Neuron (in vitro differentiated cells): Measurements from ENCODE around the gene HMGCLL1.

Source experiments
- H2AFZ ChIP-seq: one replicate; pipeline ENCODE4 v1.6.1; 2013; ENCODE audit warnings: low read depth, mild to moderate bottlenecking, inconsistent platforms, low read length, moderate library complexity
- H3K27me3 ChIP-seq: one replicate; pipeline ENCODE4 v1.6.1; 2013; ENCODE audit warnings: low read length; ENCODE audit not compliant: insufficient read depth
- H3K36me3 ChIP-seq: one replicate; pipeline ENCODE4 v1.6.1; 2013; ENCODE audit warnings: low read length; ENCODE audit not compliant: insufficient read depth
- H3K4me1 ChIP-seq: one replicate; pipeline ENCODE4 v1.6.1; 2013; ENCODE audit warnings: low read length; ENCODE audit not compliant: insufficient read depth
- H3K4me3 ChIP-seq: 2 replicates; pipeline ENCODE4 v1.5.1; 2013; ENCODE audit warnings: mild to moderate bottlenecking, low read length, moderate library complexity
- H3K9me3 ChIP-seq: one replicate; pipeline ENCODE4 v1.6.1; 2013; ENCODE audit warnings: low read length

The HMGCLL1 gene

GRCh38 chr6:55516736-55517135 lies 62.3 kb downstream of the HMGCLL1 start:
- Histone ChIP-seq H2AFZ (no peak overlapping the region), H3K4me3 (no peak overlapping the region), H3K27me3 (no peaks in the 10 kb centered on the region), H3K4me1 (no peaks in the 10 kb centered on the region), H3K36me3 (no peaks in the 10 kb centered on the region), H3K9me3 (no peaks in the 10 kb centered on the region)

- Histone ChIP-seq H3K4me1 (no peaks in the 10 kb centered on the region), H3K4me3 (no peak overlapping the region), H3K36me3 (no peaks in the 10 kb centered on the region), H3K27me3 (no peaks in the 10 kb centered on the region), H3K9me3 (no peaks in the 10 kb centered on the region), H2AFZ (no peak overlapping the region)
Observed at GRCh38 chr6:55512904-55513303, 66.1 kb downstream of the HMGCLL1 start.

DNA sequence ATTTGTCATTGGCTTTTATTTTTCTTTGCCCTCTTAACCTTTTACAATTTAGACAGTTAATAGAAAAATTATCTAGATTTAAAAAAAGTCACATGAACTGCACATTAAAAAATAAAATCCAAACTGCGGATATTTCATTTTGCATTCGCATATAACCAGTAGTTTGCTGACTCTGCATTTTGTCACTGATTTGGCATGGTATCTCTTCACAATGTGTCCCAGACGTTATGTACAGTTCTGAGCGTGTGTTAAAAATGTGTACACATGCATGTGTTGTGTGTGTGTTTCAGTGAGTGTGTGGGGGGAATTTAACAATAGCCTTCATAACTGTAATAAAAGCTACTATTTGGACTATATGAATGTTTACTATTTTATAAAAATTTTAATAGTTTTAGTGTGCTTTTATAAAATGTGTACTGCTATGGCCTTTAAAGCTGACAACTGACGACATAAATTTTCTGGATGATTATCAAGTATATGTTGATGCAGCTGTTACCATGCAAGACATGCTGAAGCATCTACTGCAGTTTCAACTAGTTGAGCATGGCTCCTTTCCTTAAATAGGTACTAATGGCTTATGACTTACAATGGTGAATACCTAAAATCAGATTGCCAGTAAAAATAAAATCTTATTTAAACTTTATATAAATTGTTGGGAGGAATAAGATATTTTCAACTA lies 67.7 kb downstream of the HMGCLL1 start:
- Histone ChIP-seq H3K9me3 (no peaks in the 10 kb centered on the region), H3K36me3 (no peaks in the 10 kb centered on the region), H3K4me1 (no peaks in the 10 kb centered on the region), H3K27me3 (no peaks in the 10 kb centered on the region), H2AFZ (no peak overlapping the region), H3K4me3 (no peak overlapping the region)

DNA sequence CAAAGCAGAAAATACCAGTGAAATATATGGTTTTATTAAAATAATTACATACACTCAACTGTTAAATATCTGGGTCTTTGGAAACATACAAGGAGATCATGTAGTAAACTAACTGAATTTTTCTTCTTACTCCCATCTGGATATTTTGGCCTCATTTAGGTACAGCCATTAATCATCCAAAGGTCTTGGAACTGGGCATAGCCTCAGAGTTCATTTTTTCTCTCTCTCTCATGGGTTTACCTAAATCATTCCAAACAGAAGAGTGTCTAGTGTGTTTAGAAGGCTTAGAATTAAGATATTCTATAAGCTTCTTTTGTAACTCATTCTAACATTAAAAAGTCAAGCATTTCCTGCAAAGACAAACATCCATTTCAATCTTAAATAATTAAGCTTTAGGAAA lies 79.4 kb downstream of the HMGCLL1 start:
- no peaks in the 10 kb centered on the region for H3K27me3 ChIP-seq
- H3K4me1 ChIP-seq = no peaks in the 10 kb centered on the region
- no peaks in the 10 kb centered on the region for H3K36me3 ChIP-seq
- H2AFZ ChIP-seq = no peak overlapping the region
- H3K9me3 ChIP-seq = no peaks in the 10 kb centered on the region
- no peak overlapping the region for H3K4me3 ChIP-seq

DNA sequence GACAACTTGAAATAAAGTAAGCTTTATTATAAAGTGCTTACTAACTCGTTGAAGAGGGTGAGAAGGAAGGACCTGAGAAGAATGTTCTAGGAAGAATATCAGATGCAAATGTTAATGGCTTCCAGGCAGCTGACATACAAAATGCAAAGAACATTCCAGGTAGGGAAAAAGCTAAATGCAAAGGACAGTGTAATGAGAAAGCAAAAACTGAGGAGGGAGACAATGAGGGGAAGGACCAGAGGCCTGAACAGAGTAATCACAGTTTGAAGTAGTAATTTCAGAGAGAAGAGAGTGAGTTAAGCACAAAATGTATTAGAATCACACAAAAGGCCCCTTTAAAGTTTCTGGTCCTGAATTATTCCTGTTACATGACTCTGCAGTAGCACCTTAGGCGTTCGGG lies 81.3 kb downstream of the HMGCLL1 start:
- H3K9me3 ChIP-seq = no peaks in the 10 kb centered on the region
- H3K27me3 ChIP-seq = no peaks in the 10 kb centered on the region
- H3K4me3 ChIP-seq = no peak overlapping the region
- H2AFZ ChIP-seq = no peak overlapping the region
- H3K36me3 ChIP-seq = no peaks in the 10 kb centered on the region
- H3K4me1 ChIP-seq = no peaks in the 10 kb centered on the region

GRCh38 chr6:55496201-55496600 lies 82.8 kb downstream of the HMGCLL1 start:
- Histone ChIP-seq H3K9me3 (no peaks in the 10 kb centered on the region), H3K36me3 (no peaks in the 10 kb centered on the region), H3K27me3 (no peaks in the 10 kb centered on the region), H3K4me3 (no peak overlapping the region), H3K4me1 (no peaks in the 10 kb centered on the region), H2AFZ (no peak overlapping the region)

DNA sequence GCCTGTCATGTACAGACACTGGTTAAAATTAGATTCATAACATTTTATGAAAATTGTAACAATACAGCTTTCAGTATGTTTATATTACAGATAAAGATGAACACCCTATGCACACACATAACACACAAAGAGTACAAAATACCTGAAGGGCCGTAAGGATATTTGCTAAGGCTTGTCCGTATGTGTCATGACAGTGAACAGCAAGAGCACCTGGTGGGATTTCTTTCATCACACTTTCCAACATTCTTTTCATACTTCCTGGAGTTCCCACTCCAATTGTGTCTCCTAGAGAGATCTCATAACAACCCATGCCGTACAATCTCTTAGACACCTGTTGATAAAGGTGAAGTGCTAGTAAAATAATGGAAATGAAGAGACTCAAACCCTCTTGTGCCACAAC lies 83.7 kb downstream of the HMGCLL1 start:
- H3K4me1 ChIP-seq = no peaks in the 10 kb centered on the region
- no peaks in the 10 kb centered on the region for H3K36me3 ChIP-seq
- H3K4me3 ChIP-seq = no peak overlapping the region
- H3K9me3 ChIP-seq = no peaks in the 10 kb centered on the region
- H2AFZ ChIP-seq = no peak overlapping the region
- H3K27me3 ChIP-seq = no peaks in the 10 kb centered on the region

DNA sequence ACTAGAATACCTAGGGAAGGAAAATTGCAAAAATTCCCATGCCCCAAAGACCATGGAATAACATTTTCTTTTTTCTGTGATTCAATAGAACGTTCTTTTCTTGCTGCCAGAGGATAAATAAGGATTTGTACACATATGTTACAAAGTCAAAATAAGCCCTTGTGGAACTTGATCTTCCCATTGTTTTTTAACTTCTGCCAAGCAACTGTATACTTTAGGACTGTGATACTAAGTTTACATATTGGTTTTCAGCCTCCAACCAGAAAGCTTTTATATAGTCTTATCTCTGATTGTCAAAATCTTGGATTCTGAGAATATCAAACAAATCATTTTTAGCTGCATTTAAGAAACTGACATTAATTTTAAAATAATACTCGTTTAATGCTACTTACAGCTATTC lies 84.6 kb downstream of the HMGCLL1 start:
- Histone ChIP-seq H3K36me3 (no peaks in the 10 kb centered on the region), H3K4me3 (no peak overlapping the region), H3K9me3 (no peaks in the 10 kb centered on the region), H3K27me3 (no peaks in the 10 kb centered on the region), H2AFZ (no peak overlapping the region), H3K4me1 (no peaks in the 10 kb centered on the region)

DNA sequence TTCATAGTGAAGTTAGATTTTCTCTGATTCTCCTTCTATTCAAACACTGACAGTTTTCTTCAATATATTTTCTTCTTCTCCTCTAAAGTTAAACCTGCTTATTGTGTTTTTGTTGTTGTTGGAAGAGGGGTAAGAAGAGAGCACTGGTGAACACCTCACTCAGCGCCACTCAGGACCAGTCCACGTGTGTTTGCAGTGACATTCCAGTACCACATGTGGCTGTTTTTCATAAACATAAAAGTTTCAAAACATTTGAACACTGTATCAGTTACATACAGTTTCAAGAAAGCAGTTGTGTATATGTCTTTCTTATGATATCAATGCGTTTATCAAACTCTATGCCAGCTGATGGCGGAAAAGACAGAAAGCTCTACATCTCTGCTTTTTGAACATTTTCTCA lies 86.7 kb downstream of the HMGCLL1 start:
- no peaks in the 10 kb centered on the region for H3K27me3 ChIP-seq

DNA sequence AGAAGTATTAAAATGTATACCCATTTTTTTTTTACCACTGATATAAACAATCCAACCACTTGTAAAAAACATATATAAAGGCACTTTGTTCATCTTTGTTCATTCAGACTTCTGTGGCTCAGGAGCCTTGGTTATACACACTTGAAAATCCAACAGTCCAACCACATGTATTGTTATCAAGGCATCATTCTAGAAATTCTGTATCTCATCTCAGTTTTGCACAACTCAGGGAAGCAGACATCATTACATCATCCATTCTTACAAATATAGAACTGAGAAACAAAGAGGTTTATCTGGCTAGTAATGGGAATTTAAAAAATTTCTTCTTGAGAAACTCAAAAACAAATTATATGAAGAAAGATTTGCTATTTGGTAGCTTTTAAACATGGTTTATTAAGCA lies 88.1 kb downstream of the HMGCLL1 start:
- H3K9me3 ChIP-seq = no peaks in the 10 kb centered on the region
- no peak overlapping the region for H2AFZ ChIP-seq
- H3K4me3 ChIP-seq = no peak overlapping the region

More for the DNA sequence above, 86.7 kb downstream of the HMGCLL1 start:
- Histone ChIP-seq H3K4me3 (no peak overlapping the region), H3K4me1 (no peaks in the 10 kb centered on the region), H3K9me3 (no peaks in the 10 kb centered on the region), H3K36me3 (no peaks in the 10 kb centered on the region), H2AFZ (no peak overlapping the region)

DNA sequence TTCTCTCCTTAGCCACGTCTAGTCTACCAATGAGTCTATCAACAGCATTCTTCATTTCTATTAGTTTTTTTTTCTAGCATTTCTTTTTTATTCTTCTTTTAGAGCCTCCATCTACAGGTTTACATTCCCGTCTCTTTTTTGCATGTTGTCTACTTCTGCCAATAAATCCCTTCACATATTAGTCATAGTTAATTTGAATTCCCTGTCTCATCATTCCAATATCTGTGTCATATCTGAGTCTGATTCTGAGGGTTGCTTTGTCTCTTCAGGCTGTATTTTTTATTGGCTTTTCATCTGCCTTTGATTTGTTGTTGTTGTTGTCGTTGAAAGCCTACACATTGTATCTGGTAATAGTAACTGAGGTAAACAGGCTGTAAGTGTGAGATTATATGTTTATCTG lies 104.6 kb downstream of the HMGCLL1 start:
- Histone ChIP-seq H3K4me3 (no peak overlapping the region), H3K4me1 (no peaks in the 10 kb centered on the region), H3K9me3 (no peaks in the 10 kb centered on the region), H2AFZ (no peak overlapping the region), H3K36me3 (no peaks in the 10 kb centered on the region), H3K27me3 (no peaks in the 10 kb centered on the region)

More for the DNA sequence above, 88.1 kb downstream of the HMGCLL1 start:
- Histone ChIP-seq H3K27me3 (no peaks in the 10 kb centered on the region), H3K36me3 (no peaks in the 10 kb centered on the region), H3K4me1 (no peaks in the 10 kb centered on the region)

GRCh38 chr6:55473722-55474121 lies 105.3 kb downstream of the HMGCLL1 start:
- Histone ChIP-seq H3K27me3 (no peaks in the 10 kb centered on the region), H3K4me1 (no peaks in the 10 kb centered on the region), H2AFZ (no peak overlapping the region), H3K9me3 (no peaks in the 10 kb centered on the region), H3K36me3 (no peaks in the 10 kb centered on the region), H3K4me3 (no peak overlapping the region)

- Histone ChIP-seq H3K4me1 (peaks cover 6% of the 10 kb centered on the region), H3K9me3 (no peaks in the 10 kb centered on the region), H3K4me3 (no peak overlapping the region), H2AFZ (no peak overlapping the region), H3K27me3 (no peaks in the 10 kb centered on the region), H3K36me3 (no peaks in the 10 kb centered on the region)
Observed at GRCh38 chr6:55469951-55470366, 109.0 kb downstream of the HMGCLL1 start.

GRCh38 chr6:55456016-55456415 lies 123.0 kb downstream of the HMGCLL1 start:
- Histone ChIP-seq H3K9me3 (no peaks in the 10 kb centered on the region), H3K36me3 (no peaks in the 10 kb centered on the region), H2AFZ (no peak overlapping the region), H3K4me3 (no peak overlapping the region), H3K27me3 (no peaks in the 10 kb centered on the region), H3K4me1 (no peaks in the 10 kb centered on the region)
